ENCODE results near the gene PEDS1.
"Not testable (repeated sequence)": the region's sequence is repeated elsewhere in the genome, so short reads cannot be mapped to it uniquely, and the experiment has no call there.

PEDS1 gene

DNA sequence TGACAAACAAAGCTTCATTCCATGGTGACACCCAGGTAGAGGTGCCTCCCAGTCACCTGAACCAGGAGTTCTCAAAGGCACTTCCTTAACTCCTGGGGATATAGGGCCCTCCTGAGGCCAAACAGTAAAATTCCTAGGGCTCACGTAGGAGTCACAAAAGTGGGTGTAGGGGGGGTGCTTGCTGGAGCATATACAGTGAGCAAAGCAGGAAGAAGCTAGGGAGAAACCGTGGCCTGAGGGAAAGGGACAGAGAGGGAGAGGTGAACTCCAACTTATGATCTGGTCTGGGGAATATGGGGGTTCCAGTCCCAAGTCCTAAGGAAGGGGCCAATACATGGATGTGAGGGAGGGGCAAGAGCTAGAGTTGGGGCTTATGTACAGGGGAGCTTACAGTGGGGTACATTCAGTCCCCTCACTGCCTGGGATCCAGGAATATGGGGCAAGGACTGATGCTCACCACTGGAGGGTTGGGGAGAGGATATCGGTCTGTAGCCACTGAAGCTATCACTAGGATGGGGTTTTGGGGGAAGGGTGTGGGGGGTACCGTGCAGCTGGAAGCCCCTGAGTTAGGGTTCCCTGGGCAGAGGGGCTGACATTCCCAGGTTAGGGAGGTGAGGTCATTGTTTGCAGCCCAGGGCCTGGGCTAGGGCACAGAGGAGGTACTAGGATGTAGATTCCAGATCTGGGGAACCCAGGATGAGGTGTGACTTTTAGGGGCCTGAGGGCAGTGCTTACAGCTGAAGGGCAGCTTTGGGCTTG is 950 bp downstream of the PEDS1 start:
- DNase-seq: peak; percentile 27

DNA sequence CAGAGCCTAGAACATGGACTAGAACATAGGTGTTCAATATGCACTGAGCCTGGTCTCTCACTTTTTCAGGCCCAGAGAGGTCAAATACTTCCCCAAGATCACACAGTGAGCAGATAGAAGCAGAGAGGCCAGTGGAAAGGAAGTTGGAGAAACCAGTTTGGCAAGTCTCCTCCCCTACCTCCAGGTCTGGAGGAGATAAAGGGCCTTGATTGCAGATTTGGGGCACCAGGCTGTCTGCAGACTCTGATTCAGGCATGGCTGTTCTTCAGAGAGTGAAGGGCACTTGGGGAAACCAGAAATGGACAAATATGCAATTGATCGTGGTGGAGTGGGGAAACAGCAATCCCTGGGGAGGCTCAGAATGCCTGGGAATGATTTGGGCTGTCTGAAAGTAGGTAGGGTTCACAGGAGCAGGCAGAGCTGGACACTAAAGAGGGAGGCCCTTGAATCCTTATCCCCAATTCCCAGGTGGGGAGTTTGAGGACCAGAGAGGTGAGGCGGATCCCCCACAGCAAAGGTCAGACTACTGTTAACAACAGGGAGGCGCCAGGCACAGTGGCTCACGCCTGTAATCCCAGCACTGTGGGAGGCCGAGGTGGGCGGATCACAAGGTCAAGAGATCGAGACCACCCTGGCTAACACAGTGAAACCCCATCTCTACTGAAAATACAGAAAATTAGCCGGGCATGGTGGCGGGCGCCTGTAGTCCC is 2.3 kb downstream of the PEDS1 start:
- DNase-seq: no peak

DNA sequence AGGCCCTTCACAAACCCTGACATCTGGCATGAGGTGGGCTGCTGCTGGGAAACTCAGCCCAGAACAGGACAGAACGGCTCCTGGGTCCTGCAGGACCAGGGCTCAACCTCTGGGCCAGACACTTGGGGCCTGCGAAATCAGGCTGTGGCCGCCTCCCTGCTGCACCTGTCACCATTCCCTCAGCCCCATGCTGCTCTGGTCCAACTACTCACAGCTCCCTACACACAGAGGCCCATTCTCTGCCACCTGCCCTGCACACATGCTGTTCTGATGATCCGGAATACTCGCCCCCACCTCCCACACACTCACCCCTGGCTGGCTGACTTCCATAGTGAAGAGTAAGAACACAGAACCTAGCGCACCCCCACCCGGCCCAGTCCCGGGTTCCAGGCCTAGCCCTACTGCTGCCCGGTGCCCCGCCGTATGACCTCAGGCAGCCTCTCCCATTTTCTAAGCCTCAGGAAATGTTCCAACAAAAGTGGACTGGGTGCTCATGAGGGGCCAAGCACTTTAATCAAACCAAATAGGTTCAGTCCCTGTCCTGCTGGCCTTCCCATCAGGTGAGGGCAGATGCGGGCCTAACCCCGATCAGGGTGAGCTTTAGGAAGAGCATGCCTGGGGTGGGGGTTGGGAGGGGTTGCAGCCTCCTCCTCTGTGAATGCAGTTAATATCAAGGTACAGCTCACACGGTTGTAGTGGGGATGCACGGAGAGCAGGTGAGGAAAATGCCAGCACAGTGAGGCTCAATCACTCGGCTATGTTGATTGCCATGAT is 3.9 kb downstream of the PEDS1 start:
- no peak for DNase-seq

DNA sequence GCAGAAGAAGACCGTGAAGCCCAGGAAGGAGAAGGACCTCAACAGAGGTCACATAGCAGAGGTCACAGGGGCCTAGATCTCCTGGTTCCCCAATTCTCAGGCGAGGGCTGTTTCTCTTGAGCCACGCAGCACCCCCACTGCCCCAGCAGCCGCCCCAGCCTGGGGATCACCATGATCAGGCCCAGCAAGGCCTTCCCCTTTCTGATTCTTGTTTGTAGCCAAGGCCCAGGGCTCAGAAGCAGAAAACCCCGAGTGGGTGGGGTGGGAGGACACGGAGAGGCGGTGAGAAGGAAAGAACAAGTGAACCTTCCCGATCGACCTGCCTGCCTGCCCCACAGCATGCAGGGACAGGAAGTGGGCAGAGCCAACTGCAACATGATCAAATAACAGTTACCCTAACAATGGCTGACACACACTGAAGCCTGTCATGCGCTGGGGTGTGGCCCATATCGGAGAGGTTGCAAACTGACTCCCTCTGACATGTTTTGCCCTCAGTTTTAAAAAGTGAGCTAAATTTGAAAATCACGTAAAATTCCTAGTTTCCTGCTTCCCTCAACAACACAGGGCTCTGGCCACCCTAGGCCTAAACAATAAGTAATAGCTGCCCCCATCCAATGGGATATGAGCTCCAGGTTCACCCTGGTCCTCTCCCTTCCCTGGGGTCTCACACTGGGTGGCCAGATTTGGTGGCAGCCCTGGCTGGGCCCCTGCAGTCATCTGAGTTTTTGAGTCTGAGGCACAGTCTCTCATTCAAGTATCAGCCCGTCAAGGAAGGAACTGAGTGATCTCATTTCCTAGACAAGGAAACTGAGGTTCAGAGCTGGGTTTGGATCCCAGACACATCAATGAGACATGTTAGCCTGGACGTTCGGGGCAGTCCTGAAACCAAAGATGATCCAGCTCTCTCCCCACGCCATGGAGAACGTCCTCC is 6.5 kb downstream of the PEDS1 start:
- peak; percentile 95 for DNase-seq

DNA sequence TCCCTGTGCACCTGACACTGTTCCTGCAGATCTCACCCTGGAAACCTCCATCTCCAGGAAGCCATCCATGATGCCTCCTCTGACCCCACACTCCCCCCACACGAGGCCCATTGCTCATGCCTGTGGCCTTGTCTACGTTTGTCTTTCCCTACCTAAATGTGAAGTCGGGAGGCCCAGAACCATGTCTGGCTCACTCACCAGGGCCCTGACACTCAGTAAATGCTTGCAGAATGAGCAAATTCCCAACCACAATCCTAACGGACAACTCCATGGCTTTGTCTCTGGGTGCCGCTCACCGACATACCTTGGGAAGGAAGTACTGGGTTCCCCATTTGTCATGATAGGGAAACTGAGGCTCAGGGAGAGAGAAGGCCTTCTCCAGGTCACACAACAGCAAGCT is 7.3 kb downstream of the PEDS1 start:
- no peak for DNase-seq

DNA sequence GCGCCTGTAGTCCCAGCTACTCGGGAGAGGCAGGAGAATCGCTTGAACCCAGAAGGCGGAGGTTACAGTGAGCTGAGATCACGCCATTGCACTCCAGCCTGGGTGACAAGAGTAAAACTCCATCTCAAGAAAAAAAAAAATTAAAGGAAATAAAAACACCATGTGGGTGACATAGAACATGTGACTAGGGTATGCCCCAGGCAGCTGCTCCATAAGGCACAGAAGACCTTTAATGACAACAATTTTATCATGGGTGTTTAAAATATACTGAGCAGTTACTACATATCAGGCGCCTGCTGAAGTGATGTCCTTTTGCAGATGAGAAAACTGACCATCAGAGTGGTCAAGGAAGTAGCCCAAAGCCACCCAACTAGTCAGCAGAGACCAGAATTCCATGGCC is 8.0 kb downstream of the PEDS1 start:
- DNase-seq: peak; percentile 54

DNA sequence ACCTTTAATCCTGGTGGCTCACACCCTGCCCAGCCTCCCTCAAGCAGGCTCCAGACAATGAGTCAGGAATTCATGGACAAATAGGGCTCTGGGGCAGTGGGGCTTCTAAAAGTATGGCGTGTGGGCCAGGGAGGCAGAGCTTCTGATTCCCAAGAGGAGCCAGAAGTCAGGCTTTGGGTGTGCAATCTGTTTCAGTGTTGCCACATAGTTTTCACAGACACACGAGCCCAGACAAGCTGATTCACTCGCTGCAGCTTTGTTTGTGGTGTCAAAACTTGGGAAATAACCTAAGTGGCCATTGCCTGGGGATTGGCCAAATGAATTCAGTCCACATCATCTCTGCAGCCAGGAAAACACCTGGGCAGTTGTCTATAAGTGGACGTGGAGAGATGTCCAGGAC is 9.2 kb downstream of the PEDS1 start:
- peak; percentile 98 for DNase-seq

DNA sequence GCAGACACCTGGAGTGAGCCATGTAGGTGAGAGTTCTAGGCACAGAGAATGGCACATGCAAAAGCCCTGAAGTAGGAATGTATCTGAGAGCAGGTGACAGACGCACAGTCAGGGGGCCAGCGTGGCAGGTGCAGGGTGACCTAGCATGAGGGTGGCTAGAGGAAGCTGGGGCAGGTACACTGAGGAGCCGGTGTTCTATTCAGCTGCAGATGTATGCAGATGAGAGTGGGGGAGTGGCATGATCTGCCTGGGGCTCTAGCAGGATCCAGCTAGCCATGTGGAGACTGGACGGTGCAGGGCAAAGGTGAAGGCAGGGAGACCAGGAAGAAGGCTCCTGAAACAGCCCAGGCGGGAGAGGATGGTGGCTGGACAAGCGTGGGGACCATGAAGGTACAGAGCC is 10.7 kb downstream of the PEDS1 start:
- no peak for DNase-seq

DNA sequence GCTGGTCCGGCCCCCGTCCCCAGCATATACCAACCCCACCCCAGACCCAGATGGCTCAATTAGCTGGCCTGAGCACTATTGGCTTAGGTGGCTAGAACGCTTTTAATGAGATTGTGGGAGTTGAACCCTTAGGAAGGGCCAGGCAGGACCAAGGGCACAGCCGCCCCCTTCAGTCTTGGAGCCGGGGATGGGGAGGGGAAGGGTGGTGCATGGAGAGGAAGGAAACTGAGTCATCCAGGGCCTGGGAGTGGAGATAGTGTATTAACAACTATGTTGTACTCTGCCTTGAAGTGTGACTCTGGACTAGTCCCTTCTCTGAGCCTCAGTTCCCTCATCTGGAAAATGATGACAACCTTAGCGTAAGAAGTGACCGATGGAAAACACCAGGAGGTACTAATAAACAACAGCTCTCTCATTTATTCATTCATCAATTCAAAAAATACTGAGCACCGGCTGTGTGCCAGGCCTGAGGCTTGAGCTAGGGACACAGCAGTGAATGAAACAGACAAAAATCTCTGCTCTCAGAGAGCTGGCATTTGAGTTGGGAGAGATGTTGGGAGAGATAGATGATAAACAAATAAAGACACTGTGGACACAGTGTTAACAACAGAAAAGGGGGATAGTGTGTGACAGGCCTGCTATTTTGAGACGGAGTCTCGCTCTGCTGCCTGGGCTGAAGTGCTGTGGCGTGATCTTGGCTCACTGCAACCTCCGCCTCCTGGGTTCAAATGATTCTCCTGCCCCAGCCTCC is 11.5 kb downstream of the PEDS1 start:
- no peak for DNase-seq

DNA sequence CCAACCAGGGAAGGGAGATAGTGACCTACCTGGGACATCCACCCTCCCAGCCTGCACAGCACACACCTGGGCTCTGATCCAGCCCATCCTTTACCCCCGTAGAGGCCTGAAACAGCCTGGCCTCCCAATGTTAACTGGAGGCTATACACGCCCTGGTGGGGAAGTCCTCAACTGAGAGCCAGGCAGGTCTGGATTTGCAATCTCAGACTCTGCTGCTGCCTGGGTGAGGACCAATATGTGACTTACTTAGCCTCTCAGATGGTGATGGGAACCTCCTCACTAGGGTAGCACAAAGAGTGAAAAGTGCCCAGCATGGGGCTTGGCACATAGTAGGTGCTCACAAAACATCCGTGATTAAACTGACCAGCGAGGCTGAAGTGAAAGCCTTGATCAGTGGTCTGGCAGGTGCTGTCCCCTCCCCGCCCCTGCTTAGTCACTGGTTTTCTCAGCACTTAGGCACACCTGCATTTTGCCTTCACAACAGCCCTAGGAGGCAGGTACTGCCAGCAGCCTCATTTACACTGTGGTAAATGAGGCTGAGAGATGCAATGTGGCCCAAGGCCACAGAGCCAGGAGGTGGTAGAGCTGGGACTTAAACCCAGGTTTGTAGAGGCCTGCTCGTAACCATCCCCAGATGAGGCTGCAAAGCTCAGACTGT is 12.4 kb downstream of the PEDS1 start:
- no peak for DNase-seq

DNA sequence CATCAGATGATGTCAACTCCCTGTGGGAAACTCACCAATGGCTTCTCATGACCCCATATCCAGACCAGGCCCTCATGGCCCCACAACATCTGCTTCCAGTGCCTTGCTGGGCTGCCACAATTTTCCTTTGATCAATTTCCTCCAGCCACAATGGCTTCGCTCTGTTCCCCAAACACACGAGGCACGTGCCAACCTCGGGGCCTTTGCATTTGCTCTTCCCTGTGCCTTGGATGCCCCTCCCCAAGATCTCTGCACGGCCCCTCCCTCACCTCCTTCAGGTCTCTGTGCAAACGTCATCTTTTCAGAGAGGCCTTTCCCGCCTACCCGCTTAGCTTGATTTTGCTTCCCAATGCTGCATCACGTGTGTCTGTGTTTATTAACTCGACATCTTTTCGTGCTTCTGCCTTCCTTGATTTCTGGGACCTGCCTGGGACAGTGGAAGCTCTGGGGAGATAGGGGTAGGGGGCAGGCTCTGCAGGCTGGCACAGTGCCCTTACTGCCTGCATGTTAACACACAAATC is 13.1 kb downstream of the PEDS1 start:
- no peak for DNase-seq

DNA sequence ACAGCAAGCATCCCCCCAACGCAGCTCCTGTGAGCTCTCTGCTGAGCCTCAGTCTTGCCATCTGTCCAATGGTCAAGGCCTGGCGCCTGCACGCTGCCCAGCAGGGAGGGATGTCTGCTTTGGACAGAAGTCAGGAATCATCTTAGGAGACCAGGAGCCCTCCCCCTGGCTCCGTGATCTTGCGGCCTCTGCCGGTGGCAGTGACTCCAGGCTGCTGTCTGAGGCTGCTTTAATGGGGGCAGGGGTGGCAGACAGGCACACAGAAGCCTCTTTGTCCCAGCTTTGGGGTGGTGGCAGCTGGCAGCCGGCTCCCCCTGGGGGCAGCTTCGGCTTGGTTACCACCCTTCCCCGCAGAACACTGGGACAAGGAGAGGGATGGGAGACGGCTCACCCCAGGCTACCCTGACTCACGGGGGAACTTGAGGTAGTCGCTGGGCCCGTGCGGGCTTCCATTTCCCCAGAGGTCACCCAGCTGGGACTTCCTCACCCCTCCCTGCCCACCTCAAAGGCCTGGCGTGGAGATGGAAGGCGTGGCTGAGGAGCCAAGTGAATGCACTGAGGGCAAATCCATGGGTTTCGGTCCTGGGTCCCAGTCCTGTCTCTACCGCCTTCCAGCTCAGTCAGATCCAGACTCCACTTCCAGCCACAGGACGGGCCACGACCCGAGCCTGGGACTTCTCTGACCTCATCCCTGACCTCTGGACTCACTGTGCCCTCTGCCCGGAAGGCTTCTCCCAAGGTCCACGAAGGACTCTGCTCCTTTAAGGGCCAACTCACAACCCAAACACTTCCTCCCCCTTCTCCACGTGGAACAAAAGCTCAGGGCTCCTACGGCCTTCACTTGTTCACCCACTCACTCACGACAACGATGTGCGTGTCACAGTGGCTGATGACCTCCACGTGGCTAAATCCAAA is 14.8 kb downstream of the PEDS1 start:
- DNase-seq: no peak

DNA sequence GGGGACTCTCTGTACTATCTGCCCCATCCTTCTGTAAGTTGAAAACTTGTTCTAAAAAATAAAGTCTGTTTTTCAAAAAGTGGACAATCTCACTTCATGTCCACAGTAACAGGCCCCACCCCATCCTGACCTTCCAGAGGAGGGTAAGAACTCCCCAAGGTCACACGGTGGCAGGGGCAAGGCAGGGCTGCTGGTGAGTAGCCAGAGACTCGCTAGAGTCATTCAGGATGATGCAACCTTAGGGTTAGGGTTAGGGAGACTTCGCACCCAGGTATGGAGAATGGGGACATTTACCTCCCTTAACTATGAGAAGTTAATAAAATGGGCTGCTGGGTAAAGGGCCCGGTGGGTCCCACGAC is 15.4 kb downstream of the PEDS1 start:
- DNase-seq: no peak

DNA sequence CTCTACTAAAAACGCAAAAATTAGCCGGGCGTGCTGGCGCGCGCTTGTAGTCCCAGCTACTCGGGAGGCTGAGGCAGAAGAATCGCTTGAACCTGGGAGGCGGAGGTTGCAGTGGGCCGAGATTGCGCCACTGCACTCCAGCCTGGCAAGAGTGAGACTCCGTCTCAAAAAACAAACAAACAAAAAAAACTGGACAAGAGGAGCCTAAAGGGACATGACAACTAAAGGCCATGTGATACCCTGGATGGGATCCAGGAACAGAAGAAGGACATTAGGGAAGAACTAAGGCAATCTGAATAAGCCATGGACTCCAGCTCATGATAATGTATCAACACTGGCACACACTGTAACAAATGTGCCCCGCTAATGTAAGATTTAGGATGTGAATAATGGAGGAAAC is 15.8 kb downstream of the PEDS1 start:
- not testable (repeated sequence) for DNase-seq

DNA sequence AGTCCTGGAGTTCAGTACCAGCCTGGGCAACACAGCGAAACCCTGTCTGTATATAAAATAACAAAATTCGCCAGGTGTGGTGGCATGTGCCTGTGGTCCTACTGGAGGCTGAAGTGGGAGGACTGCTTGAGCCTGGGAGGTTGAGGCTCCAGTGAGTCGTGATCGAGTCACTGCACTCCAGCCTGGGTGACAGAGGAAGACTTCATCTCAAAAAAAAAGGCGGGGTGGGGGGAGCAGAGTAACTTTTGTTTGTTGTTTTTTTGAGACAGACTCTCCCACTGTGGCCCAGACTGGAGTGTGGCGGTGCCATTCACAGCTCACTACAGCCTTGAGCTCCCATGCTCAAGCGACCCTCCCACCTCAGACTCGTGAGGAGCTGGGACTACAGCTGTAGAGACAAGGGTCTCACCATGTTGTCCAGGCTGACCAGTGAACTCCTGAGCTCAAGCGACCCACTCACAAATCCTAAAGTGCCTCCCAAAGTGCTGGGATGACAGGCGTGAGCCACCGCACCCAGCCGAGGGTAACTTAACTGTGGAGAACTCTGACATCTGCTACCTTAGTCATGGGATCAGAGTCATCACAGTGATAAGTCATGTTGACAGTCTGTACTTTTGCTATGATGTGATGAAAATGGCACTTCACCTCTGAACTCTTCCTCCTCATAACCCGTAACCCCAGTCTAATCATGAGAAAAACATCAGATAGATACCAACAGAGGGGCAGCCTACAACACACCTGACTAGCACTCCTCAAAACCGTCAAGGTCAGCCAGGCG is 16.5 kb downstream of the PEDS1 start:
- peak; percentile 46 for DNase-seq

DNA sequence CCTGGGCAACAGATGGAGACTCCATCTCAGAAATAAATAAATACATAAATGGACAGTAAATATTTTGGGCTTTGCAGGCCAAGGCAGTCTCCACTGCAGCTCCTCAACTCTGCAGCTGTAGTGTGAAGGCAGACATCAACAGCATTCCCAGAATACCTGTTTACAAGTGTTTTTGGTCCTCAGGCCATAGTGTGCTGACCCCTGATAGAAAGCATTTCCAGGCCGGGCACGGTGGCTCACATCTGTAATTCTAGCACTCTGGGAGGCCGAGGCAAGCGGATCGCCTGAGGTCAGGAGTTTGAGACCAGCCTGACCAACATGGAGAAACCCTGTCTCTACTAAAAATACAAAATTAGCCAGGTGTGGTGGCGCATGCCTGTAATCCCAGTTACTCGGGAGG is 18.4 kb downstream of the PEDS1 start:
- not testable (repeated sequence) for DNase-seq

DNA sequence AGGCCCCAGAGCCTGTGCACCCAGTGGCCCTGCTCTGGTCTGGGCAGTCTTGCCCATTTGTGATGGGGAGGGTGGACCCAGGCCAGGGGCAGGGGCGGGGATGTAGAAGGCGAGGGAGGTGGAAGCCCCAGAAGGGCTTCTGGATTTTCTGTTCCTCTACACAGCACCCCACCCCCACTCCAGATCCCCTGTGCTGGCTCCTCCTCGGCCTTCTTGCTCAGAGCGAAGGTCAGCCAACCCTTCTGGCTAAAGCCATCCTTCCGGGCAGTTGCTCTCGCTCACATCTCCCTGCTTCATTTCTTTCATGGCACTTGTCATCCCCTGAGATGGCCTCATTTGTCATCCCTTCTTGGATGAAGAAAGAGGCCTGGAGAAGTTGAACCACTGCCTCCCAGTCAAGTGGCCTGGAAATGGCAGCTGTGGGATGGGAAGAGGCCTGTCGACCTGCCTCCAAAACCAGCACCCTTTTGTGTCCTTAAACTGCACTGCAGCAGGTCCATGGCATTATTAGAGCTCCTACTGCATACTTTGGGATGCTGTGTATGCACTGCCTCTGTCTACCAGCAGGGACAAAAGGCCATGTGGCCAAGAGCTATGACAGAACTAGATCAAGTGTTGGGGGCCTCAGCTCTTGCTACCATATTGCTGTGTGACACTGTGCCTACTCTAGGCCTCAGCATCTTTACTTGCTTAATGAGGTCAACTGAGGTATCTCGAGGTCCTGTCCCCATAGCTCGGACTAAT is 19.9 kb downstream of the PEDS1 start:
- no peak for DNase-seq

DNA sequence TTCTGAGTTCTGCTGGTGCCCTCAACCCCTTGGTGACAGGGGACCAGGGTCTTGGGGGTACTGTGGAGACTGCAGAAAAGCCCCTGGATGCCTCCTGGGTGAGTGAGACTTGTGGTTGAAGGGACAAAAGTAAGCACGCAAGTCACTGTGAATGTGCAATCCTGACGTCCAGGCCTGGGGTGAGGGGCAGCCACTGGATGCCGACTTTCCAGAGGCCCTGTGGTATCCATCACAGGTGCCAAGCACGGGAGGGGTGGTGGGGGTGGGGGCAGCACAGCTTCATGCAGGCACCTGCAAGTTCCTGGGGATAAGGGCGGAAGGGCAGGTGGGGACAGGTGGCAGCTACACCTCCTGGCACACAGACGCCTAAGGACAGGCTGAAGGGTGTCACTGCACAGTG is 20.5 kb downstream of the PEDS1 start:
- no peak for DNase-seq

DNA sequence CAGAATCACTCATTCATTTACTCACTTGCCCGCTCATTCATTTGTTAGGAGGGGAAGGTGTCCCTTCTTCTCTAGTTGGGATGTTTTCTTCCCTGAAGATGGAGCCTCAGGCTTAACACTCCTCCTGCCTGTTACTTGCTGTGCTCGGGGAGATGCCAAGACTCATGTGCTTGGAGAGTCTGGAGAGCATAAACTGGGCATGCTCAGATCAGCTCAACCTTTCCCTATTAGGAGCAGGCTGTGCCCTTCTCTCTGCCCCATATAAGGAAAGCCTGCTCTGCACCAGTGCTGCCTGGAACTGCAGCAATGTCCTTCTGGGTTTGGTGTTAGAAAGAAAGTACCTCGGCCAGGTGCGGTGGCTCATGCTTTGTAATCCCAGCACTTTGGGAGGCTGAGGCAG is 22.5 kb downstream of the PEDS1 start:
- DNase-seq: no peak
